Mucosa of descending colon (tissue), 3 donors: Measurements from ENCODE around the gene CORO2A. TPM values are rescaled to one million over a fixed set of nuclear protein-coding genes. Genes with fewer than 3 reads are reported as not detected.
A peak's percentile ranks its signal among the peaks of the same experiment; 100 is the strongest.
"Not testable (repeated sequence)": the region's sequence is repeated elsewhere in the genome, so short reads cannot be mapped to it uniquely, and the experiment has no call there.

ENCODE experiments used
- ATAC-seq: fragments of 200-7000 bp; cut with Tn5 transposase; one replicate; pipeline ENCODE4 v1.9.1; 2020; ENCODE audit warnings: mild to moderate bottlenecking, moderate library complexity
- DNase-seq, 3 donors: peaks; one replicate each; pipeline ENCODE4 v3.0.0-alpha.2; 2020
- H3K36me3 ChIP-seq: fragments of 200-600 bp; one replicate; pipeline ENCODE4 v1.8.0; 2021; ENCODE audit warnings: low read depth, mild to moderate bottlenecking
- H3K4me1 ChIP-seq: fragments of 200-600 bp; one replicate; pipeline ENCODE4 v1.8.0; 2021; ENCODE audit warnings: low read depth, mild to moderate bottlenecking
- H3K4me3 ChIP-seq: fragments of 200-600 bp; one replicate; pipeline ENCODE4 v1.8.0; 2021; ENCODE audit warnings: mild to moderate bottlenecking
- H3K9me3 ChIP-seq: fragments of 200-600 bp; one replicate; pipeline ENCODE4 v1.8.0; 2021; ENCODE audit warnings: mild to moderate bottlenecking
- intact Hi-C, 2 donors: fragments of 100-400 bp; cut with DNase I in 1 of 2; cut with micrococcal nuclease in 1 of 2; formaldehyde crosslinking; loops; one replicate each; pipeline versions ENCODE4 v1.11.0 to v1.11.1; 2022; cut with DNase I, micrococcal nuclease
- total RNA-seq, 3 donors: library from RNA; stranded (reverse); fragmentation: NEBNext Ultra II Directional in 2 of 3; extraction: Animal tissue kit (Norgen Biotek cat#: 25700) in 2 of 3; gene quantifications; one replicate each; pipeline versions ENCODE4 v1.2.1 to v1.2.4, GENCODE V29; 2021 to 2023
- TF ChIP-seq, protein P1 (sequence below): fragments of 200-600 bp; IDR thresholded peaks from one replicate; pipeline ENCODE4 v1.8.0; 2022; ENCODE audit warnings: antibody characterized with exemption, mild to moderate bottlenecking
- donor health status: DM: no; HTN: no; CAD: no; lungs with moderate emphysema.
- donor health status: DM: no; HTN: no; CAD: no.
- donor health status: DM: no; HTN: yes; CAD: no.

The CORO2A gene
- total RNA-seq, 3 donors from 2014 or later: 25.8 to 56.1 (median 45.0) TPM

- Histone ChIP-seq H3K9me3 (no peaks in the 10 kb centered on the region), H3K4me1 (peaks cover 3% of the 10 kb centered on the region), H3K4me3 (no peak overlapping the region), H3K36me3 (no peaks in the 10 kb centered on the region)
- intact Hi-C loops: no loop called here
- TF ChIP-seq, protein P1, sequence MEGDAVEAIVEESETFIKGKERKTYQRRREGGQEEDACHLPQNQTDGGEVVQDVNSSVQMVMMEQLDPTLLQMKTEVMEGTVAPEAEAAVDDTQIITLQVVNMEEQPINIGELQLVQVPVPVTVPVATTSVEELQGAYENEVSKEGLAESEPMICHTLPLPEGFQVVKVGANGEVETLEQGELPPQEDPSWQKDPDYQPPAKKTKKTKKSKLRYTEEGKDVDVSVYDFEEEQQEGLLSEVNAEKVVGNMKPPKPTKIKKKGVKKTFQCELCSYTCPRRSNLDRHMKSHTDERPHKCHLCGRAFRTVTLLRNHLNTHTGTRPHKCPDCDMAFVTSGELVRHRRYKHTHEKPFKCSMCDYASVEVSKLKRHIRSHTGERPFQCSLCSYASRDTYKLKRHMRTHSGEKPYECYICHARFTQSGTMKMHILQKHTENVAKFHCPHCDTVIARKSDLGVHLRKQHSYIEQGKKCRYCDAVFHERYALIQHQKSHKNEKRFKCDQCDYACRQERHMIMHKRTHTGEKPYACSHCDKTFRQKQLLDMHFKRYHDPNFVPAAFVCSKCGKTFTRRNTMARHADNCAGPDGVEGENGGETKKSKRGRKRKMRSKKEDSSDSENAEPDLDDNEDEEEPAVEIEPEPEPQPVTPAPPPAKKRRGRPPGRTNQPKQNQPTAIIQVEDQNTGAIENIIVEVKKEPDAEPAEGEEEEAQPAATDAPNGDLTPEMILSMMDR: no peak
- no peak for ATAC-seq
- DNase-seq: no peak
Measured at GRCh38 chr9:98094316-98094715, 98.1 kb downstream of the CORO2A start.

- no peak for ATAC-seq
- H3K4me1 ChIP-seq: peaks cover 3% of the 10 kb centered on the region
- intact Hi-C loops: no loop called here
- H3K36me3 ChIP-seq: no peaks in the 10 kb centered on the region
- no peaks in the 10 kb centered on the region for H3K9me3 ChIP-seq
- TF ChIP-seq, protein P1: no peak
- DNase-seq: no peak
- no peak overlapping the region for H3K4me3 ChIP-seq
Measured at GRCh38 chr9:98092613-98092931, 99.9 kb downstream of the CORO2A start.

DNA sequence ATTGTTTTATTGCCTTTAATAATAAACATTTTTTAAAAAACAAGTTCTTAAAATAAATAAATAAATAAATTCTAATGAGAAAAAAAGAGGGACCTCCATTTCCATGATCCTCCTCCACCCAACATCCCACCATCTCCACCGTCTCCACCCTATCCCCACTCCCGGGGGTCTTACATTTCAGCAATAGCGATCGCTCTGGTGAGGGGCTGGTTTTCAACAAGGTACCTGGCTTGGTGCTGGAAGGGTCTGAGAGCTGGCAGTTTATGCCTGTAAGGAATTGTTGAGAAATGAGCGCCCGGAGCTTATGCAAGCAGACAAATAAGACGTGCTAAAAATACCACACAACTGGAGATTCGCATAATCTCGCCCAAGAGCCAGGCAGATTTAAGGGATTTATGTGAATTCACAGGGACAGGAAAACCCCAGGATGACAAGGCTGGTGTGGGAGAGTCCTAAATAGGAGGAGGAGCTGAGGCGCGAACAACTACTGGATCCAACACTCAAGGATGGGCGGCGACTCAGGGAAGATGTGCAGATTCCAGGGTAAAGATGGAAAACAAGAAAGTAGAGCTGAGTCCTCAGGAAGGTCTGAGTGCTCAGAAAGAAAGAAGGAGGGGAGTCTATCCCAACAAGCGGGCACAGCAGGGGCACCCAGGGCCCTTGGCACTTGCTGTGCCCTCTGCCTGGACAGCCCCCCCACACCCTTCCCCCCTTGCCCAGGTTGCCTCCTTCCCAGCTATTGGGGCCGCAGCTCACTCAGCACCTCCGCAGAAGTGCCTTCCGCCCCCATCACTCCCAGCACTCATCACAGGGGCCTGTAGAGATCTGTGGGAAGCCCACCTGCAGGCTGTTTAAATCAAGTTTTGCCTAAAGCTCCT is 100.5 kb downstream of the CORO2A start:
- Histone ChIP-seq H3K9me3 (no peaks in the 10 kb centered on the region), H3K36me3 (no peaks in the 10 kb centered on the region), H3K4me1 (peaks cover 3% of the 10 kb centered on the region), H3K4me3 (no peak overlapping the region)
- TF ChIP-seq, protein P1: no peak
- no peak for DNase-seq
- ATAC-seq: no peak
- intact Hi-C loops: no loop called here

- ATAC-seq, H3K4me3 ChIP-seq, DNase-seq, H3K36me3 ChIP-seq, H3K4me1 ChIP-seq, H3K9me3 ChIP-seq, intact Hi-C loops: not testable (repeated sequence)
Measured at GRCh38 chr9:98090674-98091073, 101.8 kb downstream of the CORO2A start.

GRCh38 chr9:98087420-98088354 is 104.8 kb downstream of the CORO2A start:
- H3K36me3 ChIP-seq: no peaks in the 10 kb centered on the region
- DNase-seq: peak in 2 of 3 donors; percentile 58 to 70
- peaks cover 4% of the 10 kb centered on the region for H3K4me1 ChIP-seq
- intact Hi-C loops: no loop called here
- TF ChIP-seq, protein P1: no peak
- no peaks in the 10 kb centered on the region for H3K9me3 ChIP-seq
- no peak overlapping the region for H3K4me3 ChIP-seq
- peak; percentile 11 for ATAC-seq

- intact Hi-C loops: no loop called here
- Histone ChIP-seq H3K4me3 (no peak overlapping the region), H3K36me3 (no peaks in the 10 kb centered on the region), H3K9me3 (no peaks in the 10 kb centered on the region), H3K4me1 (peaks cover 15% of the 10 kb centered on the region)
- no peak for ATAC-seq
- TF ChIP-seq, protein P1: no peak
- no peak for DNase-seq
Measured at GRCh38 chr9:98086461-98086860, 106.0 kb downstream of the CORO2A start.
